Keratinocyte (primary cell): ENCODE results near the gene PRKCA. TPM values are rescaled to one million over a fixed set of nuclear protein-coding genes. Genes with fewer than 3 reads are reported as not detected.

Source experiments
- DNase-seq: peaks from one replicate; pipeline ENCODE4 v3.0.0-alpha.2; 2011; ENCODE audit warnings: low read depth, missing footprints, low spot score
- FAIRE-seq: peaks from 2 replicates; lab custom pipeline; 2011; peaks lifted over from hg19 to GRCh38; lab: Jason Lieb, UNC
- H2AFZ ChIP-seq: 2 replicates; pipeline ENCODE4 v1.6.0; 2012; ENCODE audit warnings: low read length, control low read depth, inconsistent platforms; ENCODE audit not compliant: control insufficient read depth
- H3K27ac ChIP-seq: 2 replicates; pipeline ENCODE4 v1.5.1; 2011; ENCODE audit warnings: low read length; ENCODE audit not compliant: control insufficient read depth, insufficient read depth
- H3K27me3 ChIP-seq: 3 replicates; pipeline ENCODE4 v1.6.0; 2011; ENCODE audit warnings: low read length; ENCODE audit not compliant: control insufficient read depth, insufficient read depth; ENCODE audit errors: extremely low read depth
- H3K36me3 ChIP-seq, 2 experiments: 2 replicates in 1 of 2; 3 replicates in 1 of 2; pipeline ENCODE4 v1.5.1; 2011; ENCODE audit warnings: low read length in 2 of 2, mild to moderate bottlenecking in 1 of 2; ENCODE audit not compliant: control insufficient read depth in 2 of 2, insufficient read depth in 2 of 2; ENCODE audit errors: extremely low read depth in 1 of 2
- H3K4me1 ChIP-seq: 3 replicates; pipeline ENCODE4 v1.5.1; 2011; ENCODE audit warnings: low read length; ENCODE audit not compliant: control insufficient read depth, insufficient read depth; ENCODE audit errors: extremely low read depth
- H3K4me2 ChIP-seq: 3 replicates; pipeline ENCODE4 v1.6.0; 2011; ENCODE audit warnings: low read depth, low read length; ENCODE audit not compliant: control insufficient read depth, insufficient read depth; ENCODE audit errors: extremely low read depth
- H3K4me3 ChIP-seq, 3 experiments: fragments of 200-600 bp in 1 of 3; sonication (generic) in 1 of 3; 2 replicates in 2 of 3; 3 replicates in 1 of 3; pipeline ENCODE4 v1.5.1; 2011 to 2016; ENCODE audit warnings: low read length in 3 of 3, mild to moderate bottlenecking in 3 of 3, control low read depth in 2 of 3, inconsistent platforms in 1 of 3, low read depth in 1 of 3, mixed read lengths in 1 of 3, mixed run types in 1 of 3, moderate library complexity in 1 of 3; ENCODE audit not compliant: control insufficient read depth in 2 of 3, insufficient read depth in 2 of 3; ENCODE audit errors: extremely low read depth in 1 of 3
- H3K79me2 ChIP-seq: 2 replicates; pipeline ENCODE4 v1.6.0; 2012; ENCODE audit warnings: low read length; ENCODE audit not compliant: control insufficient read depth, insufficient read depth
- H3K9ac ChIP-seq: 3 replicates; pipeline ENCODE4 v1.6.0; 2011; ENCODE audit warnings: low read length; ENCODE audit not compliant: control insufficient read depth, insufficient read depth; ENCODE audit errors: extremely low read depth
- H3K9me1 ChIP-seq: 3 replicates; pipeline ENCODE4 v1.6.0; 2011; ENCODE audit warnings: low read length; ENCODE audit not compliant: control insufficient read depth, insufficient read depth; ENCODE audit errors: extremely low read depth
- H3K9me3 ChIP-seq: 2 replicates; pipeline ENCODE4 v1.5.1; 2012; ENCODE audit warnings: low read depth, low read length; ENCODE audit not compliant: control insufficient read depth
- H4K20me1 ChIP-seq: 3 replicates; pipeline ENCODE4 v1.6.0; 2011; ENCODE audit warnings: low read length; ENCODE audit not compliant: control insufficient read depth, insufficient read depth; ENCODE audit errors: extremely low read depth
- CTCF ChIP-seq, 3 experiments: IDR thresholded peaks in 1 of 3; conservative IDR thresholded peaks in 1 of 3; optimal IDR thresholded peaks in 1 of 3; 2 replicates in 2 of 3; 3 replicates in 1 of 3; pipeline versions ENCODE3 to v1.5.1; 2011; ENCODE audit warnings: low read length in 3 of 3, mild to moderate bottlenecking in 3 of 3, moderate library complexity in 2 of 3, control low read depth in 1 of 3, inconsistent platforms in 1 of 3; ENCODE audit not compliant: insufficient read depth in 2 of 3; ENCODE audit errors: extremely low read depth in 1 of 3
- EZH2 ChIP-seq: IDR thresholded peaks from one replicate; pipeline ENCODE4 v1.6.1; 2012; ENCODE audit warnings: inconsistent platforms, mild to moderate bottlenecking, low read length, moderate library complexity
- dilution Hi-C: fragments of 300-500 bp; cut with MboI; formaldehyde crosslinking; loops from one replicate; pipeline ENCODE4 v1.7.0; 2020; ENCODE audit warnings: low sequenced_read_pairs; ENCODE audit not compliant: extremely low pct_ligation_motif_present
- polyA plus RNA-seq, 5 experiments: library from polyadenylated mRNA; depleted of rRNA in 3 of 5; stranded (reverse) in 3 of 5; stranded (forward) in 1 of 5; unstranded in 1 of 5; fragments of >200 nt; gene quantifications; 1 replicate in 1 of 5; 2 replicates in 3 of 5; 3 replicates in 1 of 5; pipeline versions ENCODE4 v1.2.1 to v1.2.3, GENCODE V29; 2011 to 2012; ENCODE audit warnings: missing spikeins in 2 of 5, low read depth in 1 of 5, low replicate concordance in 1 of 5

The PRKCA gene
- polyA plus RNA-seq, 1 donor (not counting 4 experiments of a cell fraction or from before 2014, with no cell fraction given), result 3.6 TPM

- Histone ChIP-seq H3K27ac (no peak overlapping the region), H3K4me2 (no peak overlapping the region), H3K4me1 (peaks cover 14% of the 10 kb centered on the region), H3K9me3 (no peaks in the 10 kb centered on the region), H3K36me3 (no peaks in the 10 kb centered on the region), H3K4me3 (no peak overlapping the region), H3K27me3 (no peaks in the 10 kb centered on the region), H3K9me1 (no peaks in the 10 kb centered on the region), H4K20me1 (no peaks in the 10 kb centered on the region), H3K9ac (no peak overlapping the region), H3K79me2 (no peaks in the 10 kb centered on the region), H2AFZ (no peak overlapping the region)
- FAIRE-seq (no peak), DNase-seq (no peak)
- TF ChIP-seq EZH2 (no peak), CTCF (optimal IDR thresholded peaks at IDR 0.05 in 1 of 3, IDR thresholded peaks at IDR 0.05 in 1 of 3, conservative IDR thresholded peaks at IDR 0.05 in 1 of 3; ENCODE audit: extremely low read depth in 1 of 3, insufficient read depth in 2 of 3, low read length in 3 of 3) (no peak)
- dilution Hi-C loops, result no loop called here
Measured at GRCh38 chr17:66665194-66665593, 362.8 kb downstream of the PRKCA start.

DNA sequence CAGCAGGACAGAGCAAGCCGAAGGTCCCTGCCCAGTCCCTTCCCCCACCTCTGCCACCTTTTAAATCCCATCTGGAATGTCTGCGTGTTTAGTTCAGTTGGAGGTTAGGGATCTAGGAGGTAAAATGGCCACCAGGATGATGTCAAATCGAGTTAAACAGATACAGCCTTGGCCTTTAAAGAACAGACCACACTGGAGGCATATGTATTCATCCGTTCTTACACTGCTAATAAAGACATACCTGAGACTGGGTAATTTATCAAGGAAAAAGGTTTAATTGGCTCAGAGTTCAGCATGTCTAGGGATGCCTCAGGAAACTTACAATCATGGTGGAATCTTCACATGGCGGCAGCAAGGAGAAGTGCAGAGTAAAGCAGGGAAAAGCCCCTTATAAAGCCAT lies 364.7 kb downstream of the PRKCA start:
- Histone ChIP-seq H3K9ac (no peak overlapping the region), H4K20me1 (no peaks in the 10 kb centered on the region), H3K27me3 (no peaks in the 10 kb centered on the region), H3K27ac (no peak overlapping the region), H3K4me3 (no peak overlapping the region), H3K79me2 (no peaks in the 10 kb centered on the region), H3K9me1 (no peaks in the 10 kb centered on the region), H3K9me3 (no peaks in the 10 kb centered on the region), H3K4me2 (no peak overlapping the region), H3K4me1 (peaks cover 3% of the 10 kb centered on the region), H3K36me3 (no peaks in the 10 kb centered on the region), H2AFZ (no peak overlapping the region)
- TF ChIP-seq CTCF (optimal IDR thresholded peaks at IDR 0.05 in 1 of 3, IDR thresholded peaks at IDR 0.05 in 1 of 3, conservative IDR thresholded peaks at IDR 0.05 in 1 of 3; ENCODE audit: extremely low read depth in 1 of 3, insufficient read depth in 2 of 3, low read length in 3 of 3) (no peak), EZH2 (no peak)
- dilution Hi-C loops, result no loop called here
- DNase-seq (no peak), FAIRE-seq (no peak)
